Measurements from ENCODE around the gene UNC45A. TPM values are rescaled to one million over a fixed set of nuclear protein-coding genes. Genes with fewer than 3 reads are reported as not detected.
A peak's percentile ranks its signal among the peaks of the same experiment; 100 is the strongest.

The UNC45A gene
- total and polyA plus RNA-seq, 7 donors: 28.8 to 63.5 (median 50.4) TPM

DNA sequence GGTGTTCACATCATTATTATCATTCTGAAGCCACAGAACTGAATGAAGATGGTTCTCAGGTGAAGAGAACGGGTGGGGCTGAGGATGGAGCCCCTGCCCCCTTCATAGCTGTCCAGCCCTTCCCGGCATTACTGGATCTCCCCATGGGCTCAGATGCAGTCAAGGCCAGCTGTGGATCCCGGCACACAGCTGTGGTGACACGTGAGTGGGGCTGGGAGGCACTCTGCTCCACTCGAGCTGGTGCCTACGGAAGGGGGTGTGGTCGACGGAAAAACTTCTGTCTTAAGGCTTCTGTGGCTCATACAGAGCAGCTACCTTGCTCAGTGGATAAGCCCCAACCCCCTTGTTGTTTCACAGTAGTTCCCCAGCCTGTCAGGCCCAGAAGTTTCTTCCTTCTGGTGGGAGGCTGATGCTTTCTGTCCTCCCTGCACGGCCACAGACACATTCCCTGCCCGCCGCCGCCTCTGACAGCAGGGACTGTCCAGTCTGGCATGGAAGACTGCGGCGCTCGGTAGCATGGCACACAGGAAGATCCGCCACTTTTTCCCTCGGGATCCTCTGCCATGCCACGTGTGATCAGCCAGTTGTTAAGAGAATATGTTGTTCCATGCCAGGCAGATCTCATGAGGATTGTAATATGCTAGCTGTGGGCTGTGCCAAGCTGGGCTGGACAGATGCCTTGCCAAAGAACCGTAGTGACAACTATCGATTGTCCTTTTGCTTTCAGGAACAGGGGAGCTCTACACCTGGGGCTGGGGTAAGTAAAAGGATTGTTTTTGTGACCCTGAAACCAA lies 25.4 kb downstream of the UNC45A start:
- Histone ChIP-seq H3K4me3 (no peak overlapping the region), H3K4me1 (peaks cover 0 to 47% (median 41%) of the 10 kb centered on the region in 4 donors), H3K36me3 (peaks cover 3 to 37% (median 20%) of the 10 kb centered on the region in 4 donors), H3K27me3 (no peaks in the 10 kb centered on the region), H3K27ac (peak overlapping the region; percentile 56 to 69 (median 68)), H3K9me3 (no peaks in the 10 kb centered on the region)
- no peak for DNase-seq
- TF ChIP-seq, protein P1, sequence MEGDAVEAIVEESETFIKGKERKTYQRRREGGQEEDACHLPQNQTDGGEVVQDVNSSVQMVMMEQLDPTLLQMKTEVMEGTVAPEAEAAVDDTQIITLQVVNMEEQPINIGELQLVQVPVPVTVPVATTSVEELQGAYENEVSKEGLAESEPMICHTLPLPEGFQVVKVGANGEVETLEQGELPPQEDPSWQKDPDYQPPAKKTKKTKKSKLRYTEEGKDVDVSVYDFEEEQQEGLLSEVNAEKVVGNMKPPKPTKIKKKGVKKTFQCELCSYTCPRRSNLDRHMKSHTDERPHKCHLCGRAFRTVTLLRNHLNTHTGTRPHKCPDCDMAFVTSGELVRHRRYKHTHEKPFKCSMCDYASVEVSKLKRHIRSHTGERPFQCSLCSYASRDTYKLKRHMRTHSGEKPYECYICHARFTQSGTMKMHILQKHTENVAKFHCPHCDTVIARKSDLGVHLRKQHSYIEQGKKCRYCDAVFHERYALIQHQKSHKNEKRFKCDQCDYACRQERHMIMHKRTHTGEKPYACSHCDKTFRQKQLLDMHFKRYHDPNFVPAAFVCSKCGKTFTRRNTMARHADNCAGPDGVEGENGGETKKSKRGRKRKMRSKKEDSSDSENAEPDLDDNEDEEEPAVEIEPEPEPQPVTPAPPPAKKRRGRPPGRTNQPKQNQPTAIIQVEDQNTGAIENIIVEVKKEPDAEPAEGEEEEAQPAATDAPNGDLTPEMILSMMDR (IDR thresholded peaks at IDR 0.05): no peak
- TF ChIP-seq POLR2A (IDR thresholded peaks at IDR 0.05) (no peak), EP300 (IDR thresholded peaks at IDR 0.05) (no peak), POLR2AphosphoS5 (IDR thresholded peaks at IDR 0.05) (no peak)
- 91 to 93% methylated on average over 20 of the region's 20 CpGs for whole genome bisulfite sequencing, 2 donors
- intact Hi-C loops (cut with DNase I): no loop called here

DNA sequence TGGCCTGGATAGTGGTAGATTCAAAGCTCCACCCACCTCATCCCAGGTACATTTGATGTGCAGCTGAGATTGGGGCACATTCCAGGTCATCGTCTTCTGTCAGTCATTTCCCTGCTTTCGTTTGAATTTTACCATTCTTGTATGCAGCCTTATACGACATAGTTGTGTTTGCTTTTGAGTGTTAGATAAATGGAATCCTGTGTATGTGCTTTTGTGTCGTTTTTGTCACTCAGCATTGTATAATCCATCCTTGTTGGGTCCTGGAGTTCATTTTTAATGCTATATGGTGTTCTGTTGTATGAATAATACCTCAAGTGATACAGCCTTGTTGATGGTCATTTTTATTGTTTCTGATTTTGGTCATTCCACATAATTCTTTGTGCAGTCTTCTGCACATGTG lies 26.9 kb downstream of the UNC45A start:
- no peak for DNase-seq
- Histone ChIP-seq H3K9me3 (no peaks in the 10 kb centered on the region), H3K27ac (no peak overlapping the region), H3K4me1 (peaks cover 0 to 36% (median 28%) of the 10 kb centered on the region in 4 donors), H3K36me3 (peaks cover 3 to 52% (median 24%) of the 10 kb centered on the region in 4 donors), H3K4me3 (no peak overlapping the region), H3K27me3 (no peaks in the 10 kb centered on the region)
- TF ChIP-seq POLR2A (IDR thresholded peaks at IDR 0.05) (no peak), EP300 (IDR thresholded peaks at IDR 0.05) (no peak), POLR2AphosphoS5 (IDR thresholded peaks at IDR 0.05) (no peak)
- TF ChIP-seq, protein P1 (IDR thresholded peaks at IDR 0.05): no peak
- 50 to 84% methylated on average over 4 of the region's 4 CpGs for WGBS, 2 donors
- intact Hi-C loops (cut with DNase I): no loop called here

DNA sequence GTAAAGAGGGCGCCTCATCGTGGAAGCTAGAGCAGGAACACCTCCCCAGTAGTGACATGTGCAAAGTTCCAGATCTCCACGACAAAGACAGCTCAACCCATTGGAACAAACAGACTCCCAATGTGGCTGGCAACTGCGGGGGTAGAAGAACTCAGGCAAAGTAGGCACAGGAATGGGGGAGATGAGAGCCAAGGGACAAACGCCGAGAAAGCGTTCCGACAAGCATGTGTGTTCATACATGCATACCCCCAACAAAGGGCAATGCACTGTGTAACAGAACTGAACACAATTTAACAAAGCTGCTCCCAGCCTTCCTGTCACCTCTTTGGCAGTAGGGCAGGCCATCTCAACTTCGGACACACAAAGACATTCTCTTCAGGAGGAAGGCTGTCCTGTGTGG lies 31.2 kb downstream of the UNC45A start:
- TF ChIP-seq EP300 (IDR thresholded peaks at IDR 0.05) (no peak), POLR2AphosphoS5 (IDR thresholded peaks at IDR 0.05) (no peak), POLR2A (IDR thresholded peaks at IDR 0.05) (no peak)
- TF ChIP-seq, protein P1 (IDR thresholded peaks at IDR 0.05): no peak
- 91 to 92% methylated on average over 9 of the region's 9 CpGs for WGBS, 2 donors
- Histone ChIP-seq H3K4me3 (no peak overlapping the region), H3K27ac (no peak overlapping the region), H3K9me3 (no peaks in the 10 kb centered on the region), H3K27me3 (no peaks in the 10 kb centered on the region), H3K36me3 (peaks cover 3 to 57% (median 15%) of the 10 kb centered on the region in 4 donors), H3K4me1 (no peaks in the 10 kb centered on the region)
- intact Hi-C loops (cut with DNase I): no loop called here
- DNase-seq: no peak

DNA sequence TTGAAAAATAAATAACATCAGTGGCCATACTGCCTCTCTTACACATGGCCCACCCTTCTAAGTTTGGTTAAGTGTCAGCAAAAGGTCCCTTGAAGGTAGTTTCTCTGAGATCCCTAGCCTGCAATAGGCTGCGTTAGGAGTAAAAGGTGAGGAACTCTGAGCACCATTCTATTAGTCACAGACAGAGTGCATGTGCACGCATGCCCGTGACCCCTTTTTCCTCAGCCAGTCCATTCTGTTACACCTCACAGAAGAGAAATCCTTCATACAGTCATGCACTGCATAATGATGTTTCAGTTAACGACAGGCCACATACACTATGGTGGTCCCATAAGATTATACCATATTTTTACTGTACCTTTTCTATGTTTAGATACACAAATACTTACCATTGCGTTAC lies 32.1 kb downstream of the UNC45A start:
- WGBS, 2 donors: 87 to 96% methylated on average over 5 of the region's 5 CpGs
- H3K27ac ChIP-seq: no peak overlapping the region
- H3K27me3 ChIP-seq: no peaks in the 10 kb centered on the region
- H3K4me1 ChIP-seq: no peaks in the 10 kb centered on the region
- no peak for DNase-seq
- no peak overlapping the region for H3K4me3 ChIP-seq
- no peaks in the 10 kb centered on the region for H3K9me3 ChIP-seq
- intact Hi-C loops (cut with DNase I): no loop called here
- H3K36me3 ChIP-seq: peaks cover 0 to 47% (median 9%) of the 10 kb centered on the region in 4 donors
- no peak for TF ChIP-seq POLR2AphosphoS5 (IDR thresholded peaks at IDR 0.05)
- TF ChIP-seq EP300 (IDR thresholded peaks at IDR 0.05): no peak
- TF ChIP-seq, protein P1 (IDR thresholded peaks at IDR 0.05): no peak
